Naive B cell (primary cell): ENCODE data around the gene CEACAM3. TPM values are rescaled to one million over a fixed set of nuclear protein-coding genes. Genes with fewer than 3 reads are reported as not detected.
"Not testable (repeated sequence)": the region's sequence is repeated elsewhere in the genome, so short reads cannot be mapped to it uniquely, and the experiment has no call there.

Experiments used
- ATAC-seq, 2 donors: fragments of 150-1000 bp; cut with Tn5 transposase; 2 replicates each; pipeline ENCODE4 v1.10.0; 2021; ENCODE audit warnings: low read depth in 2 of 2, mild to moderate bottlenecking in 2 of 2, moderate library complexity in 2 of 2
- DNase-seq: peaks from one replicate; pipeline ENCODE4 v3.0.0; 2022
- H3K27ac Mint-ChIP-seq, 6 donors: one replicate each; pipeline ENCODE4 v1.8.0; 2020 to 2022; ENCODE audit warnings: mild to moderate bottlenecking in 6 of 6, mixed read lengths in 6 of 6, moderate library complexity in 5 of 6, inconsistent platforms in 2 of 6
- H3K27me3 Mint-ChIP-seq, 3 donors: one replicate each; pipeline ENCODE4 v1.8.0; 2021 to 2022; ENCODE audit warnings: mixed read lengths in 3 of 3, mild to moderate bottlenecking in 1 of 3
- H3K36me3 Mint-ChIP-seq, 2 donors: one replicate each; pipeline ENCODE4 v1.8.0; 2020 to 2022; ENCODE audit warnings: mixed read lengths in 2 of 2, inconsistent platforms in 1 of 2, mild to moderate bottlenecking in 1 of 2
- H3K4me1 Mint-ChIP-seq, 3 donors: one replicate each; pipeline ENCODE4 v1.8.0; 2020 to 2022; ENCODE audit warnings: mixed read lengths in 3 of 3, inconsistent platforms in 1 of 3, mild to moderate bottlenecking in 1 of 3, moderate library complexity in 1 of 3
- H3K4me3 Mint-ChIP-seq, 8 donors: one replicate each; pipeline ENCODE4 v1.8.0; 2020 to 2022; ENCODE audit warnings: mild to moderate bottlenecking in 8 of 8, mixed read lengths in 8 of 8, moderate library complexity in 8 of 8, inconsistent platforms in 2 of 8
- H3K9me3 Mint-ChIP-seq, 7 donors: one replicate each; pipeline ENCODE4 v1.8.0; 2020 to 2022; ENCODE audit warnings: mixed read lengths in 7 of 7, mild to moderate bottlenecking in 5 of 7, inconsistent platforms in 2 of 7, moderate library complexity in 1 of 7
- polyA plus RNA-seq, 6 donors: library from polyadenylated mRNA; unstranded; fragments of 300-500 nt; fragmentation: Illumina TruSeq; gene quantifications; one replicate each; pipeline ENCODE4 v1.2.3, GENCODE V29; 2021; ENCODE audit warnings: low read depth in 6 of 6

CEACAM3 gene
- not detected for polyA plus RNA-seq

DNA sequence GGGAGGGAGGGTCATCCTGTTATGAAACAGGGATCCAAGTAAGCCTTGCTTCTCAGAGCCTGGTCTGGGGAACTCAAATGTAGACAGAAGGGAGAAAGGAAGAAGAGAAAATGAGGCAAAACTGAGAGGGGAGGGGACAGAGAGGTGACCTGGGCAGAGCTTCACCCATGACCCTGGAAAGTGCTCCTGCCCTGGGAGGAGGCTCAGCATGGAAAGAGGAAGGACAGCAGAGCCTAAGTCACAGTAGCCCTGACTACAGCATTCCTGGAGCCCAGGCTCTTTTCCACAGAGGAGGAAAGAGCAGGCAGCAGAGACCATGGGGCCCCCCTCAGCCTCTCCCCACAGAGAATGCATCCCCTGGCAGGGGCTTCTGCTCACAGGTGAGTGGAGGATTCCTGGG, at the start of gene CEACAM3:
CEACAM3 (plus strand) TSS at position 226 of the 400 bp plus-strand sequence; CDS start at position 317, 91 bp downstream.
- Mint-ChIP-seq H3K9me3 (no peaks in the 10 kb centered on the region), H3K36me3 (no peaks in the 10 kb centered on the region), H3K27me3 (peaks cover 10 to 33% (median 30%) of the 10 kb centered on the region in 3 donors), H3K4me3 (no peak within 1 kb of the TSS), H3K4me1 (peaks cover 2 to 12% (median 8%) of the 10 kb centered on the region in 3 donors), H3K27ac (no peak within 1 kb of the TSS)
- no peak for DNase-seq
- no peak for ATAC-seq

DNA sequence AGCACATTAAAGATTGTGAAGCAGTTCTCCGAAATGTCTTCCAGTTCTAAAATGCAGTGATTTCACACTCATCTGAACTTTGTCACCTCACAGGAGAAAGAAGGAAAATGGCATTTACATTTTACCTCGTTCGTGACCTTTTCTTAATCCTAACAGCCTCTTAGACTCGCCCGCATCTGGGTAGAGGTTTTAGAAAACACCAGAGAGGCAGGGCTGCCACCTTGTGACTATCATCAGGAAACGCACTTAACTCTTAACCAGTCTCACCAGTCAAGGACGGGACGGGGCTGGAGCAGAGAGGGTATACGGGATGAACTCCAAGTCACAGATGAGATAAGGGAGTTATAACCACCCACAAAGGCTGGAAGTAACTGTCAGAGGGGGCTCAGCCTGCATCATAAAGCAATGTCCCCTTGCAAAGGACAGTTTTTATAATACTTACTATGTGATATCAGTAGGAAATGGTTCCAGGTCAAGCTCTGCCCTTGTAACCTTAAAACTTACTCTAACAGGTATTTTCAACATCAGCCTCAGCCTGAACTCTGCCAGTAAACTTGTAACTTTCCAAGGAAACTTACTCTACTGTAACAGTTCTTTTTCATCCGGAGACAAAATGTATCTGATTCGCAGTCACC, 49.7 kb upstream of the CEACAM3 start:
- Mint-ChIP-seq H3K36me3 (no peaks in the 10 kb centered on the region), H3K27me3 (peaks cover 36 to 55% (median 53%) of the 10 kb centered on the region in 3 donors), H3K9me3 (no peaks in the 10 kb centered on the region), H3K4me1 (peaks cover 16 to 31% (median 26%) of the 10 kb centered on the region in 3 donors), H3K4me3 (peak overlapping the region in 1 of 8 donors; percentile 6), H3K27ac (no peak overlapping the region)
- DNase-seq (no peak), ATAC-seq (peak; percentile 56 to 58)

DNA sequence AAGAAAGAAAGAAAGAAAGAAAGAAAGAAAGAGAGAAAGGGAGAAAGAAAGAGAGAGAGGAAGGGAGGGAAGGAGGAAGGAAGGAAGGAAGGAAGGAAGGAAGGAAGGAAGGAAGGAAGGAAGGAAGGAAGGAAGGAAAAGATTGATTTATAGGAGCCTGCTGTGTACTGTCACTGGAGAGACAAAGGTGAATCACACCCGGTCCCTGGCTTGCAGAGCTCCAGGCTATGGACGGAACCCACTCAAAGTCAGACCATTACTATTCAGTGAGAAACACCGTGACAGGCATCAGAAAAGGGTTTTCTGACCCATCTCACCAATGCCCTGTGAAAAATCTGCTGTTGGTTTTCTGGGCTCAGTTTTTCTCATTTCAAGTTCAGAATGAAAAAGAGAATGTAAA, 48.4 kb upstream of the CEACAM3 start:
- no peak for ATAC-seq
- Mint-ChIP-seq H3K27ac (no peak overlapping the region), H3K9me3 (no peaks in the 10 kb centered on the region), H3K4me1 (peaks cover 16 to 31% (median 26%) of the 10 kb centered on the region in 3 donors), H3K36me3 (no peaks in the 10 kb centered on the region), H3K27me3 (peaks cover 36 to 66% (median 53%) of the 10 kb centered on the region in 3 donors), H3K4me3 (no peak overlapping the region)
- DNase-seq = no peak

DNA sequence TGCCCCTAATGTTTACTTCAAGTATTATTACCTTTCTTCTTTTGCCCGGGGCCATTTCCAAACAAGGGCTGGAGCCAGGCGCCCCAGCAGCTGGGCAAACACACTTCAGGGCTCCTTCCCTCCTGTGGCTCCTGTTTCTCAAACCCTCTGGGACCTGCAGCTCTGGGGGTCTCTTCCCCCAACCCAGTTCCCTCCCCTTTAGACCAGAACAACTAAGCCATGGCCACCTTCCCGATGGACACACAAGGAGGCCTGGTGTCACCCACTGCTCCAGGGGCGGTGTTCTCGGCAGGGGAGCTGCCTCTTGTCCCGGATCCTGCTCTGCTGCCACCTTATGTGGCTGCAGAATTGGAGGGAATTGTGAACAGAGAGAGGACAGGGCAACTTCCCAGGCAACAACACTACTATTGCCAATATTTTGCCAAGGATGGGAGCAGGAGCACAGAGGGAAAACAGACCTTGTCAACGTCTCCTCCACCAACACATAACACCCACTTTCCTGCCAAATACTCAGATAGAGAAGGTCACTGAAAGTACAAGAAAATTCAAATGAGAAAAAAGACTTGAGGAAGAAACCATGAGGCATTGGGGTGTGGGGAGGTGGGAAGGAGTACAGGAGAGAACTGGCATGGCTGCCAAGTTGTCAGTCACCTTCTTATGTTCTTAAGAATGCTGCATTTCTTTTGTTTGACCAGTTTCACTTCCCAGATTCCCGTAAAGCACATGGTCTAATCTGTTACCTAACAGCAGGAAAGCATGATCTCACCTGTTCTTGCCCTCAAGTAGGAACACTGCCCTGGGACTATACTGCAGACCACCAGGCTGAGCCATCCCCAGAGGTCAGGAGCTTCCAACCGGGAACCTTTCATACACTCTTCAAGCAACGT, 45.9 kb upstream of the CEACAM3 start:
- H3K9me3 Mint-ChIP-seq = not testable (repeated sequence)
- peaks cover 28 to 62% (median 46%) of the 10 kb centered on the region in 3 donors for H3K27me3 Mint-ChIP-seq

DNA sequence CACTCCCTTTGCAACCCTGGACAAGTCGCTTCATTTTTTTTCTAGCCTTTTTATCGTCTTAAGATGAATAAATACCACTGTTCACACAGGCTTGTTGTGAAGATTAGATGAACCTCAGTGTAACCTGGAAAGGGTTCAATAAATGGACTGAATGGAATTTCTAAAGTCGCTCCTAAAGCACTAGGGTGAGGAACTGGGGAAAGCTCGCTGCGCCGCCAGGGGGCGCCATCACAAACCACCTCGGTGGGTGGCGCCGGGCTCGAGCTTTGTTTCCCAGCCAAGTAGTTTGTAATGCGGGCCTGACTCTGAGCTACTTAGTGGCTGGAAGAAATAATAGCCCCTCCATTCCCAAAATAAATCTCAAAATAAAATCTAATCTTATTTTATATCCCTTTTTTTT, 43.2 kb upstream of the CEACAM3 start:
- no peaks in the 10 kb centered on the region for H3K36me3 Mint-ChIP-seq
- no peaks in the 10 kb centered on the region for H3K9me3 Mint-ChIP-seq
- H3K27ac Mint-ChIP-seq = no peak overlapping the region
- DNase-seq (peak; percentile 58), ATAC-seq (peak; percentile 71 to 83)
- H3K4me3 Mint-ChIP-seq = no peak overlapping the region
- H3K4me1 Mint-ChIP-seq = peaks cover 4 to 9% (median 6%) of the 10 kb centered on the region in 3 donors
- peaks cover 11 to 42% (median 20%) of the 10 kb centered on the region in 3 donors for H3K27me3 Mint-ChIP-seq

More for the DNA sequence above, 45.9 kb upstream of the CEACAM3 start:
- H3K36me3 Mint-ChIP-seq, H3K27ac Mint-ChIP-seq, DNase-seq, ATAC-seq, H3K4me3 Mint-ChIP-seq: not testable (repeated sequence)
- peaks cover 12 to 20% (median 18%) of the 10 kb centered on the region in 3 donors for H3K4me1 Mint-ChIP-seq

DNA sequence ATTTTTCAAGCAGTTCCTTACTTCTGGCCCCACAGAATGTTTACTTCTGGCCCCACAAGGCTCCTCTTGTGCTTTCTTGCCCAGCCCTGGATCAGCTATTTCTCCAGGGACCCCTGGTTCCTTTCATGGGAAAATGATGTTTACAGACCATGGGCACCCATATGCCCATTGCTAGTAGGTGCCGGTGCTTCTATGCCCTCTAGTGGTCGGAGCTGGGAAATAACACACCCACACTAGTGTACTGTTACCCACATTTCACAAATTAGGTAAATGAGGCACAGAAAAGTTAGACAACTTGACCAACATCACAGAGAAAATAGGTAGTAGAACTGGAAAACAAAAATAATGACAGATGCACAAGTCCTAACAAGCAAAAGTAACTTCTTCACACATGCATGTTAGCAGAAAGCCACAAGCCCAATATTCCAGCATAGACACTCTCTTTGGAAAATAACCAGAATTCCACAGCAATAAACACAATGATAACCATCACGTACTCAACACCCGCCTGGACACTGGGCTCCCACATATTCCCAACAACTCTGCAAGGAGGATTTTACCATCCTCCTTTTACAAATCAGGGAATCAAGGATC, 42.4 kb upstream of the CEACAM3 start:
- peaks cover 4 to 35% (median 12%) of the 10 kb centered on the region in 3 donors for H3K27me3 Mint-ChIP-seq
- no peaks in the 10 kb centered on the region for H3K36me3 Mint-ChIP-seq
- H3K4me3 Mint-ChIP-seq = no peak overlapping the region
- peaks cover 4 to 9% (median 6%) of the 10 kb centered on the region in 3 donors for H3K4me1 Mint-ChIP-seq
- ATAC-seq (peak; percentile 90), DNase-seq (peak; percentile 56)
- no peaks in the 10 kb centered on the region for H3K9me3 Mint-ChIP-seq
- H3K27ac Mint-ChIP-seq = no peak overlapping the region

DNA sequence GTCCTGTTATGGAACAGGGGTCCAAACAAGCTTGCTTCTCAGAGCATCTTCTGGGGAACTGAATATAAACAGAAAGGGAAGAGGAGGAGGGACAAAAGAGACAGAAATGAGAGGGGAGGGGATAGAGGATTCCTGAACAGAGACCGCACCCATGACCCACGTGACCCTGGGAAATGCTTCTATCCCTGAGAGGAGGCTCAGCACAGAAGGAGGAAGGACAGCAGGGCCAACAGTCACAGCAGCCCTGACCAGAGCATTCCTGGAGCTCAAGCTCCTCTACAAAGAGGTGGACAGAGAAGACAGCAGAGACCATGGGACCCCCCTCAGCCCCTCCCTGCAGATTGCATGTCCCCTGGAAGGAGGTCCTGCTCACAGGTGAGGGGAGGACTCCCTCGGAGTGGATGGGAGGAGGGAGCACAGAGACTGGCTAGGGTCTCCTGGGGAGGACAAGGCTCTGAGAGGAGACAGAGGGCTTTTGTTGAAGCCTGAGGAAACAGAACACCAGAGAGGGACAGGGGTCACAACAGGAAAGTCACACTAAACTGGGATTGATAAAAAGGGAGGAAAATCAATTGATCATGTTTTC, 41.0 kb upstream of the CEACAM3 start, which contains the start of gene CEACAM6:
CEACAM6 (plus strand) TSS at position 203 of the 586 bp plus-strand sequence; CDS start at position 312, 109 bp downstream.
- ATAC-seq (no peak), DNase-seq (no peak)
- H3K27ac Mint-ChIP-seq = no peak within 1 kb of the TSS
- no peaks in the 10 kb centered on the region for H3K36me3 Mint-ChIP-seq
- H3K4me1 Mint-ChIP-seq = peaks cover 4 to 9% (median 6%) of the 10 kb centered on the region in 3 donors
- no peak within 1 kb of the TSS for H3K4me3 Mint-ChIP-seq
- H3K9me3 Mint-ChIP-seq = no peaks in the 10 kb centered on the region
- peaks cover 4 to 48% (median 12%) of the 10 kb centered on the region in 3 donors for H3K27me3 Mint-ChIP-seq

DNA sequence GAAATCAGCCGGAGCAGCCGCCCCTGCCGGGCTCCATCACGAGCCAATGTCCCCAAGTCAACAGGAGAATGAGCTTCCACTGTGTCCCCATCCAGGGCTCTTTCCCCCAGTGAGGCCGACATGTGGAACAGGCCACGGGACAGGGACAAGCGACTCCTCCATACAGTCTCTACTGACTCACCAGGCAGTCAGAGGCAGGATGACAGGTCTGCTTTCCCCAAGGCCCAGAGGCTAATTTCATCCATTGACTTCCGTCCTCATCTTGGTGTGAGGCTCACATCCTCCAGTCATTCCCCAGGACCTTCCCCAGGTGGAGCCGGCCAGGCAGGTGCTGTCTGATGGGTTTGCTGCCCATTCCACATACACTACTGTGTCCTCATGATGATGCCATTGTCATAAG, 37.5 kb upstream of the CEACAM3 start:
- Mint-ChIP-seq H3K27ac (peak overlapping the region in 1 of 6 donors; percentile 61), H3K27me3 (peaks cover 11 to 55% (median 25%) of the 10 kb centered on the region in 3 donors), H3K9me3 (no peaks in the 10 kb centered on the region), H3K4me1 (peaks cover 1 to 3% (median 2%) of the 10 kb centered on the region in 3 donors), H3K4me3 (no peak overlapping the region), H3K36me3 (no peaks in the 10 kb centered on the region)
- ATAC-seq (no peak), DNase-seq (no peak)

DNA sequence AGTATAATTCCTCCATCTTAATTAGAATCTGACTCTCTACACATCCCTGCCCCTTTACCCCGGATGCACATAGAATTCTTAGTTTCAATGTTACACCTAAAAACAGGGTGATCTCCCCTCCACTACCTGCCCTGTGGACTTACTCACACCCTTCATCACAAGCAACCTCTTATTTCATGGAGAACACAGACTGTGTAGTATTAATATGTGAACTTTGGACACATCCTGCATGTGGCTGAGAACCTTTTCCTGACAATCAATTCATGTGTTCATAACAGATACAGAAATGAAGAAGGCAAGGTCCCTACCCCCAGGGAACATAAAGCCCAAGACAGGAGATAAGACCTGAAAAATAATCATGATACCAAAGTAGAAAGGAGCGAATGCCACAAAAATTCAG, 29.3 kb upstream of the CEACAM3 start:
- Mint-ChIP-seq H3K4me1 (no peaks in the 10 kb centered on the region), H3K27ac (peak overlapping the region in 1 of 6 donors; percentile 3), H3K27me3 (peaks cover 13 to 42% (median 18%) of the 10 kb centered on the region in 3 donors), H3K4me3 (no peak overlapping the region), H3K36me3 (no peaks in the 10 kb centered on the region), H3K9me3 (peaks cover 0 to 2% (median 0%) of the 10 kb centered on the region in 7 donors)
- DNase-seq = no peak
- no peak for ATAC-seq

DNA sequence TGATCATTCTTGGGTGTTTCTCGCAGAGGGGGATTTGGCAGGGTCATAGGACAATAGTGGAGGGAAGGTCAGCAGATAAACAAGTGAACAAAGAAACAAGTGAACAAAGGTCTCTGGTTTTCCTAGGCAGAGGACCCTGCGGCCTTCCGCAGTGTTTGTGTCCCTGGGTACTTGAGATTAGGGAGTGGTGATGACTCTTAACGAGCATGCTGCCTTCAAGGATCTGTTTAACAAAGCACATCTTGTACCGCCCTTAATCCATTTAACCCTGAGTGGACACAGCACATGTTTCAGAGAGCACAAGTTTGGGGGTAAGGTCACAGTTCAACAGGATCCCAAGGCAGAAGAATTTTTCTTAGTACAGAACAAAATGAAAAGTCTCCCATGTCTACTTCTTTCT, 28.3 kb upstream of the CEACAM3 start:
- not testable (repeated sequence) for H3K4me1 Mint-ChIP-seq, ATAC-seq, DNase-seq, H3K9me3 Mint-ChIP-seq, H3K27ac Mint-ChIP-seq, H3K36me3 Mint-ChIP-seq, H3K4me3 Mint-ChIP-seq
- peaks cover 11 to 42% (median 12%) of the 10 kb centered on the region in 3 donors for H3K27me3 Mint-ChIP-seq

DNA sequence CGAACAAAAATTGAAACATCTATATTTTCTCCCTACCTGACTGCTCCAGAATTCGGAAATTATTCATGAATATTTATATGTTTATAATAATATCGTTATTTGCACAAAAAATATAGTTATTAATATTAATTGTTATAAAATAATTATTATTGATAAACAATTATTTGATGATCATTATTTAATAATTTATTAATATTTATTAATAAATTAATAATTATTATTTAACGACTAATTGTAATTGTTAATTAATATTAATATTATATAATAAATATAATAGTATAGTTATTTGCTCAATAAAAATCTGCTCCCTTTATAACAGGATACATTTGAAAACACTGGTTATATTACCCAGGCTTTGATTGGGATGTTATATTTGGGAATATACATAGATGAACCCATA, 26.8 kb upstream of the CEACAM3 start:
- ATAC-seq = no peak
- DNase-seq = no peak

DNA sequence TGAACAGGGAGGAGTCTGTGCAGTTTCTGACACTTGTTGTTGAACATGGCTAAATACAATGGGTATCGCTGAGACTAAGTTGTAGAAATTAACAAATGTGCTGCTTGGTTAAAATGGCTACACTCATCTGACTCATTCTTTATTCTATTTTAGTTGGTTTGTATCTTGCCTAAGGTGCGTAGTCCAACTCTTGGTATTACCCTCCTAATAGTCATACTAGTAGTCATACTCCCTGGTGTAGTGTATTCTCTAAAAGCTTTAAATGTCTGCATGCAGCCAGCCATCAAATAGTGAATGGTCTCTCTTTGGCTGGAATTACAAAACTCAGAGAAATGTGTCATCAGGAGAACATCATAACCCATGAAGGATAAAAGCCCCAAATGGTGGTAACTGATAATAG, 25.0 kb upstream of the CEACAM3 start:
- Mint-ChIP-seq H3K9me3 (peaks cover 0 to 2% (median 0%) of the 10 kb centered on the region in 7 donors), H3K27me3 (peaks cover 1 to 36% (median 2%) of the 10 kb centered on the region in 3 donors), H3K36me3 (no peaks in the 10 kb centered on the region), H3K4me1 (no peaks in the 10 kb centered on the region), H3K27ac (no peak overlapping the region), H3K4me3 (no peak overlapping the region)
- DNase-seq = no peak
- no peak for ATAC-seq

More for the DNA sequence above, 26.8 kb upstream of the CEACAM3 start:
- Mint-ChIP-seq H3K9me3 (peaks cover 0 to 2% (median 0%) of the 10 kb centered on the region in 7 donors), H3K36me3 (no peaks in the 10 kb centered on the region), H3K27ac (no peak overlapping the region), H3K4me1 (no peaks in the 10 kb centered on the region), H3K4me3 (no peak overlapping the region), H3K27me3 (peaks cover 4 to 51% (median 12%) of the 10 kb centered on the region in 3 donors)

DNA sequence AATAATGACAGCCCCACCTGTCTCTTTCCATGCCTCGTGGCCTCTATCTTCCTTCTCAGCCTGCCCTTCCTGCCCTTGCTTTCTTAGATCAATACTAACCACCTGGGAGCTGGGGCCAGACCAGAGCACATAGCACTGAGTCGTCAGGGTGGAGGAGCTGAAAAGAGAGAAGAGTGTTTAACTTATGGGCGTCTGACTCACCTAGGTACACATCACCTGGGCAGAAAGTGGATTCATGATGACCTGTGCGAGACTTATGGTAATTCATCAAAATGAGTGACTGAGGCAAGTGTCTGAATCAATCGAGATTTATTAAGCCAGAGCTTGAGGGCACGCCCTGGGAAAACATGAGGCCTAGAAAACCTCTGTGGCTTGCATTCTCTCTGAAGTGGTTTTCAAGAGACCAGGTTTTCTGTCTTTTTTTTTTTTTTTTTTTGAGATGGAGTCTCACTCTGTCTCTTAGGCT, 21.8 kb upstream of the CEACAM3 start:
- Mint-ChIP-seq H3K36me3 (no peaks in the 10 kb centered on the region), H3K27me3 (peaks cover 0 to 35% (median 7%) of the 10 kb centered on the region in 3 donors), H3K9me3 (no peaks in the 10 kb centered on the region), H3K27ac (peak overlapping the region in 1 of 6 donors; percentile 71), H3K4me1 (no peaks in the 10 kb centered on the region), H3K4me3 (no peak overlapping the region)
- DNase-seq = no peak
- ATAC-seq = no peak
